OCI-LY1 (cell line): ENCODE results near the gene CADM4.
"Not testable (repeated sequence)": the region's sequence is repeated elsewhere in the genome, so short reads cannot be mapped to it uniquely, and the experiment has no call there.

Experiments used
- H2AFZ ChIP-seq: fragments of 200-600 bp; sonication (generic), shearing (Covaris generic); 2 replicates; pipeline ENCODE4 v1.6.0; 2014; ENCODE audit warnings: antibody characterized with exemption, mild to moderate bottlenecking, low read length
- H3F3A ChIP-seq: fragments of 200-600 bp; sonication (generic), shearing (Covaris generic); 2 replicates; pipeline ENCODE4 v1.6.0; 2014; ENCODE audit warnings: mild to moderate bottlenecking, antibody characterized with exemption, low read length, moderate library complexity; ENCODE audit not compliant: insufficient read depth
- H3K27ac ChIP-seq: fragments of 200-600 bp; sonication (generic); 2 replicates; pipeline ENCODE4 v1.5.1; 2014; ENCODE audit warnings: low read length, mixed run types, mild to moderate bottlenecking, low read depth; ENCODE audit not compliant: poor library complexity, severe bottlenecking
- H3K27me3 ChIP-seq: fragments of 200-600 bp; sonication (generic); 2 replicates; pipeline ENCODE4 v1.6.0; 2014; ENCODE audit warnings: antibody characterized with exemption, mild to moderate bottlenecking, low read length, moderate library complexity; ENCODE audit not compliant: insufficient read depth
- H3K36me3 ChIP-seq: fragments of 200-600 bp; sonication (generic); 2 replicates; pipeline ENCODE4 v1.6.1; 2014; ENCODE audit warnings: mild to moderate bottlenecking, antibody characterized with exemption, low read length, moderate library complexity, mixed read lengths; ENCODE audit not compliant: insufficient read depth
- H3K4me1 ChIP-seq: fragments of 200-600 bp; sonication (generic); 2 replicates; pipeline ENCODE4 v1.5.1; 2014; ENCODE audit warnings: mild to moderate bottlenecking, low read length, moderate library complexity; ENCODE audit not compliant: insufficient read depth, severe bottlenecking
- H3K4me2 ChIP-seq: fragments of 200-600 bp; sonication (generic), shearing (Covaris generic); 2 replicates; pipeline ENCODE4 v1.6.1; 2014; ENCODE audit warnings: low read length
- H3K4me3 ChIP-seq: fragments of 200-600 bp; sonication (generic); 2 replicates; pipeline ENCODE4 v1.5.1; 2014; ENCODE audit warnings: low read length, low read depth, mild to moderate bottlenecking, mixed read lengths; ENCODE audit not compliant: poor library complexity, severe bottlenecking
- H3K79me2 ChIP-seq: fragments of 200-600 bp; shearing (Covaris generic); 2 replicates; pipeline ENCODE4 v1.6.1; 2016; ENCODE audit warnings: mixed run types, low read length, mixed read lengths; ENCODE audit not compliant: insufficient read depth
- H3K9ac ChIP-seq: fragments of 200-600 bp; sonication (generic), shearing (Covaris generic); 2 replicates; pipeline ENCODE4 v1.6.1; 2014; ENCODE audit warnings: mild to moderate bottlenecking, low read length, mixed read lengths
- H3K9me2 ChIP-seq: fragments of 200-600 bp; sonication (generic), shearing (Covaris generic); 2 replicates; pipeline ENCODE4 v1.6.1; 2014; ENCODE audit warnings: low read depth, mild to moderate bottlenecking, low read length, mixed read lengths
- H3K9me3 ChIP-seq: fragments of 200-600 bp; shearing (Covaris generic); 2 replicates; pipeline ENCODE4 v1.6.1; 2014; ENCODE audit warnings: low read length, mixed read lengths
- H4K20me1 ChIP-seq: fragments of 200-600 bp; sonication (generic), shearing (Covaris generic); 2 replicates; pipeline ENCODE4 v1.6.0; 2016; ENCODE audit warnings: mild to moderate bottlenecking, low read length; ENCODE audit not compliant: insufficient read depth
- EZH2 ChIP-seq: fragments of 200-600 bp; sonication (generic), shearing (Covaris generic); IDR thresholded peaks from 2 replicates; pipeline ENCODE4 v1.8.0; 2017; ENCODE audit warnings: borderline replicate concordance, mixed run types, mild to moderate bottlenecking, antibody characterized with exemption, low read length, moderate library complexity, mixed read lengths
- TF ChIP-seq, protein P1 (sequence below): fragments of 200-600 bp; sonication (generic), shearing (Covaris generic); IDR thresholded peaks from 2 replicates; pipeline ENCODE4 v1.5.1; 2017; ENCODE audit warnings: mild to moderate bottlenecking, antibody characterized with exemption, low read length, moderate library complexity, mixed read lengths

Gene CADM4

GRCh38 chr19:43638995-43639518, 593 bp downstream of the CADM4 start:
- H3K9me3 ChIP-seq: no peaks in the 10 kb centered on the region
- H3K9ac ChIP-seq: no peak overlapping the region
- H3K27ac ChIP-seq: no peak overlapping the region
- peak overlapping the region; percentile 45; the same call in 1 of the 2 replicates for H3K4me2 ChIP-seq
- no peaks in the 10 kb centered on the region for H3F3A ChIP-seq
- H3K4me3 ChIP-seq: peak overlapping the region; percentile 25
- H3K4me1 ChIP-seq: peaks cover 3% of the 10 kb centered on the region
- 0 out of 2 replicates have a peak, but pooled peaks cover 13% of the 10 kb centered on the region for H3K27me3 ChIP-seq
- TF ChIP-seq, protein P1, sequence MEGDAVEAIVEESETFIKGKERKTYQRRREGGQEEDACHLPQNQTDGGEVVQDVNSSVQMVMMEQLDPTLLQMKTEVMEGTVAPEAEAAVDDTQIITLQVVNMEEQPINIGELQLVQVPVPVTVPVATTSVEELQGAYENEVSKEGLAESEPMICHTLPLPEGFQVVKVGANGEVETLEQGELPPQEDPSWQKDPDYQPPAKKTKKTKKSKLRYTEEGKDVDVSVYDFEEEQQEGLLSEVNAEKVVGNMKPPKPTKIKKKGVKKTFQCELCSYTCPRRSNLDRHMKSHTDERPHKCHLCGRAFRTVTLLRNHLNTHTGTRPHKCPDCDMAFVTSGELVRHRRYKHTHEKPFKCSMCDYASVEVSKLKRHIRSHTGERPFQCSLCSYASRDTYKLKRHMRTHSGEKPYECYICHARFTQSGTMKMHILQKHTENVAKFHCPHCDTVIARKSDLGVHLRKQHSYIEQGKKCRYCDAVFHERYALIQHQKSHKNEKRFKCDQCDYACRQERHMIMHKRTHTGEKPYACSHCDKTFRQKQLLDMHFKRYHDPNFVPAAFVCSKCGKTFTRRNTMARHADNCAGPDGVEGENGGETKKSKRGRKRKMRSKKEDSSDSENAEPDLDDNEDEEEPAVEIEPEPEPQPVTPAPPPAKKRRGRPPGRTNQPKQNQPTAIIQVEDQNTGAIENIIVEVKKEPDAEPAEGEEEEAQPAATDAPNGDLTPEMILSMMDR: no peak
- no peak for TF ChIP-seq EZH2
- H2AFZ ChIP-seq: no peak overlapping the region
- H4K20me1 ChIP-seq: no peaks in the 10 kb centered on the region
- no peaks in the 10 kb centered on the region for H3K36me3 ChIP-seq
- H3K79me2 ChIP-seq: no peaks in the 10 kb centered on the region
- H3K9me2 ChIP-seq: no peaks in the 10 kb centered on the region

DNA sequence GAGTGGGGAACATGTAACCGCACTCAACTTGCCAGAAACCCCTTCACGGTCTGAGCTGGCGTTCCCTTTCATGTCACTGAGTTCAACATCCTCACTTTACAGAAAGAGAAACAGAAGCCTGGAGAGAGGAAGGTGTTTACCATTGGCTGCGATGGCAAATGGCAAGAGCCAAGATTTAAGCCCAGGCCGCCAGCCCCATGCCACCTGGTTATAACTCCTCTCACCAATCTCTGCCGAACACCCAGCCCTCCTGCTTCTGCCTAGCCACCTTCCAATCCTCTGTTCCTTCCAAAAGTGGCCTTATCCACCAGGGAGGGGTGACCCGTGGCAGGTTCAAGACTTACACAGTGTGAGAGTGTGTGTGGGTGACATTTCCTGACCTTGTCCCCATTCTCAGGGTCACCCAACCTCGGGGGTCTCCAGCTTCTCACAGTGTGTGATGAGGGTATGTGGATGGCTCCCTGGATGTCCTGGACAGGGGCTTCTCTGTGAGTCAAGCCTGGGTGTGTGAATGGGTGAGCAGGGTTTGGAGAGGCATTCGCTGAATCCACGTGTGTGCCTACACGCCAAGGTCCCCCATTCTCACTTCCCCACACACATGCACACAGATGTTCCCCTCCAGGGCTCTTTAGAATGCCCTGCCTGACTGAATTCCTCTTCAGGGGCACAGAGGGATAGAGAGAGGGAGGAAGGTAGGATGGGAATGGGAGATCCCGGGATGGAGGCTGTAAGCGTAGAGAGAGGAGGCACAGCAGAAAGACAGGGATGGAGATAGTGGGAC, 1.2 kb downstream of the CADM4 start:
- H3K9me2 ChIP-seq: no peaks in the 10 kb centered on the region
- H3F3A ChIP-seq: no peaks in the 10 kb centered on the region
- no peak overlapping the region for H3K27ac ChIP-seq
- no peaks in the 10 kb centered on the region for H3K79me2 ChIP-seq
- TF ChIP-seq, protein P1: no peak
- TF ChIP-seq EZH2: no peak
- no peak overlapping the region for H3K9ac ChIP-seq
- no peaks in the 10 kb centered on the region for H3K36me3 ChIP-seq
- no peaks in the 10 kb centered on the region for H4K20me1 ChIP-seq
- H3K4me1 ChIP-seq: peaks cover 3% of the 10 kb centered on the region
- 0 out of 2 replicates have a peak, but pooled peaks cover 13% of the 10 kb centered on the region for H3K27me3 ChIP-seq
- no peaks in the 10 kb centered on the region for H3K9me3 ChIP-seq
- H3K4me2 ChIP-seq: no peak overlapping the region
- H2AFZ ChIP-seq: no peak overlapping the region
- no peak overlapping the region for H3K4me3 ChIP-seq

DNA sequence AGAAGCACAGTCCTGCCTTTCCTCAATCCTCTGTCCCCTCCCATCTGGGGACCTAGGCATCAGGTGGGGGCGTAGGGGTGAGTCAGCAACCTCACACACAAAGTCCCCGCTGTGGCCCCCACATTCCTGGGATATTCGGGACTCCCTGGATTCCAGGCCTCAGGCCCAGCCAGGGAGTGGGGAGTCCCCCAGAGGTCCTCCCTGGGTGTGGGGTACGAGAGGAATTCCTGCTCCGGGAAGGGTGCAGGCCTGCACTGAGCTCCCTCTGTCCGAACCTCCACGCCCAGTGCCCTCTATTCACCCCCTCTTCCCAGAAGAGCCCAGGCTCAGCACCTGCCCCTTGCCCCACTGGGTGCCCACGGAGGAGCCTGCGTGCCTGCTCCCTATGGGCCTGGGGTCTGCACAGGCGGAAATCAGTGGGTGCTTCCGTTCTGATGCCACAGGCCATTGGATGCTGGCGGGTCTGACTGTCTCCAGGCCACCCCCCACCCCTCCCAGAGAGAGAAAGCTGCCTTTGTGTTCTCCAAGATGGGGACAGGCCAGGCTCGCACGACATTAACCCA, 3.4 kb downstream of the CADM4 start:
- Histone ChIP-seq H3K4me3 (no peak overlapping the region), H3K27me3 (0 out of 2 replicates have a peak, but pooled peaks cover 16% of the 10 kb centered on the region)

DNA sequence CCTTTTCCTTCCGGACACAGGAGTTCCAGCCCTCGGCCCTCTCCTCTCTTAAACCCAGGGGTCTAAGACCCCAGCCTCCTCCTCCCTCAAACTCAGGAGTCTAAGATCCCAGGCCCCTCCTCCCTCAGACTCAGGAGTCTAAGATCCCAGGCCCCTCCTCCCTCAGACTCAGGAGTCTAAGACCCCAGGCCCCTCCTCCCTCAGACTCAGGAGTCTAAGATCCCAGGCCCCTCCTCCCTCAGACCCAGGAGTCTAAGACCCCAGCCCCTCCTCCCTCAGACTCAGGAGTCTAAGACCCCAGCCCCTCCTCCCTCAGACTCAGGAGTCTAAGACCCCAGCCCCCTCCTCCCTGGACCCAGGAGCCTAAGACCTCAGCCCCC, 4.1 kb downstream of the CADM4 start:
- H2AFZ ChIP-seq, H3K27ac ChIP-seq, H3F3A ChIP-seq, H3K79me2 ChIP-seq, H3K9me2 ChIP-seq, H3K9ac ChIP-seq, H3K4me1 ChIP-seq, H3K9me3 ChIP-seq, H3K36me3 ChIP-seq, H4K20me1 ChIP-seq, H3K4me2 ChIP-seq, H3K4me3 ChIP-seq: not testable (repeated sequence)
- H3K27me3 ChIP-seq: 0 out of 2 replicates have a peak, but pooled peaks cover 15% of the 10 kb centered on the region

More for the DNA sequence above, 3.4 kb downstream of the CADM4 start:
- Histone ChIP-seq H4K20me1 (no peaks in the 10 kb centered on the region), H3K9me2 (no peaks in the 10 kb centered on the region), H3K79me2 (no peaks in the 10 kb centered on the region), H3K27ac (no peak overlapping the region), H3K4me2 (no peak overlapping the region), H3K9me3 (no peaks in the 10 kb centered on the region), H3K4me1 (peaks cover 3% of the 10 kb centered on the region), H2AFZ (no peak overlapping the region), H3K9ac (no peak overlapping the region), H3K36me3 (no peaks in the 10 kb centered on the region), H3F3A (no peaks in the 10 kb centered on the region)
- no peak for TF ChIP-seq EZH2
- TF ChIP-seq, protein P1: no peak
